IMR-90 (cell line): ENCODE measurements around the gene PSPN. TPM values are rescaled to one million over a fixed set of nuclear protein-coding genes. Genes with fewer than 3 reads are reported as not detected.

Experiments used
- ATAC-seq: fragments of 200-7000 bp; cut with Tn5 transposase; 2 replicates; pipeline ENCODE4 v1.9.1; 2020; ENCODE audit warnings: low read depth, mild to moderate bottlenecking, moderate library complexity
- BruUV-seq: library from RNA; stranded (reverse); fragments of 400-500 nt; replicated peaks from 2 replicates; lab custom pipeline; 2021; lab: Mats Ljungman, UMichigan
- CTCF ChIA-PET: fragments of 300-600 bp; formaldehyde crosslinking; extraction: SDS; loops from one replicate; lab custom pipeline; 2021; ENCODE audit warnings: antibody characterized with exemption; lab: Yijun Ruan, JAX
- POLR2A ChIA-PET: fragments of 300-600 bp; sonication (Branson Sonifier 250); formaldehyde crosslinking; loops from one replicate; lab custom pipeline; 2022; ENCODE audit warnings: antibody characterized with exemption; ENCODE audit not compliant: unreplicated experiment; lab: Charles Lee
- DNase-seq: peaks from one replicate; pipeline ENCODE4 v3.0.0; 2013
- H2AFZ ChIP-seq: replicated peaks from 2 replicates; pipeline ENCODE3; 2013; ENCODE audit warnings: low read length, mild to moderate bottlenecking; ENCODE audit not compliant: poor library complexity
- H2AK5ac ChIP-seq: 2 replicates; pipeline ENCODE4 v1.6.1; 2013; ENCODE audit warnings: low read depth, low read length, inconsistent platforms
- H2AK9ac ChIP-seq: replicated peaks from 2 replicates; pipeline ENCODE3; 2013; ENCODE audit warnings: mild to moderate bottlenecking, low read depth, low read length, moderate library complexity; ENCODE audit not compliant: poor library complexity
- H2BK120ac ChIP-seq: 2 replicates; pipeline ENCODE4 v1.6.1; 2013; ENCODE audit warnings: low read depth, low read length, inconsistent platforms
- H2BK15ac ChIP-seq: 3 replicates; pipeline ENCODE4 v1.6.1; 2013; ENCODE audit warnings: low read depth, low read length, inconsistent platforms
- H2BK20ac ChIP-seq: 2 replicates; pipeline ENCODE4 v1.6.1; 2013; ENCODE audit warnings: low read depth, mild to moderate bottlenecking, inconsistent platforms, low read length, moderate library complexity
- H2BK5ac ChIP-seq: 2 replicates; pipeline ENCODE4 v1.6.1; 2013; ENCODE audit warnings: mild to moderate bottlenecking, low read depth, low read length, inconsistent platforms; ENCODE audit not compliant: poor library complexity, severe bottlenecking
- H3K14ac ChIP-seq: replicated peaks from 2 replicates; pipeline ENCODE4 v1.6.1; 2013; ENCODE audit warnings: low read depth, low read length, inconsistent platforms
- H3K18ac ChIP-seq: 2 replicates; pipeline ENCODE4 v1.6.1; 2013; ENCODE audit warnings: low read depth, low read length, control low read depth
- H3K23ac ChIP-seq: 2 replicates; pipeline ENCODE4 v1.6.1; 2013; ENCODE audit warnings: low read depth, low read length, inconsistent platforms
- H3K27ac ChIP-seq: 2 replicates; pipeline ENCODE4 v1.5.1; 2013; ENCODE audit warnings: mild to moderate bottlenecking, control low read depth, low read length; ENCODE audit not compliant: insufficient read depth
- H3K27me3 ChIP-seq: 2 replicates; pipeline ENCODE4 v1.6.1; 2013; ENCODE audit warnings: low read length; ENCODE audit not compliant: control insufficient read depth, insufficient read depth
- H3K36me3 ChIP-seq: 2 replicates; pipeline ENCODE4 v1.6.1; 2013; ENCODE audit warnings: low read length, mixed read lengths; ENCODE audit not compliant: control insufficient read depth, insufficient read depth
- H3K4ac ChIP-seq: 2 replicates; pipeline ENCODE4 v1.6.1; 2013; ENCODE audit warnings: low read depth, low read length, inconsistent platforms
- H3K4me1 ChIP-seq: 2 replicates; pipeline ENCODE4 v1.6.1; 2013; ENCODE audit warnings: low read length, mixed read lengths; ENCODE audit not compliant: control insufficient read depth, insufficient read depth
- H3K4me2 ChIP-seq: 2 replicates; pipeline ENCODE4 v1.6.1; 2013; ENCODE audit warnings: low read depth, mild to moderate bottlenecking, control low read depth, low read length, moderate library complexity
- H3K4me3 ChIP-seq: 2 replicates; pipeline ENCODE4 v1.5.1; 2013; ENCODE audit warnings: low read depth, mild to moderate bottlenecking, control low read depth, low read length, moderate library complexity; ENCODE audit not compliant: insufficient read depth
- H3K56ac ChIP-seq: 2 replicates; pipeline ENCODE4 v1.6.1; 2013; ENCODE audit warnings: low read length, inconsistent platforms; ENCODE audit not compliant: insufficient read depth; ENCODE audit errors: extremely low read depth
- H3K79me1 ChIP-seq, 2 experiments: 2 replicates each; pipeline ENCODE4 v1.6.1; 2013; ENCODE audit warnings: low read length in 2 of 2, inconsistent platforms in 1 of 2, low read depth in 1 of 2
- H3K9ac ChIP-seq: 2 replicates; pipeline ENCODE4 v1.6.1; 2013; ENCODE audit warnings: low read depth, low read length, control low read depth
- H3K9me1 ChIP-seq: 2 replicates; pipeline ENCODE4 v1.6.1; 2013; ENCODE audit warnings: low read length, inconsistent platforms; ENCODE audit not compliant: insufficient read depth
- H3K9me3 ChIP-seq: 2 replicates; pipeline ENCODE4 v1.6.1; 2013; ENCODE audit warnings: low read length; ENCODE audit not compliant: control insufficient read depth, insufficient read depth
- H4K20me1 ChIP-seq: 2 replicates; pipeline ENCODE4 v1.6.1; 2013; ENCODE audit warnings: low read length, inconsistent platforms; ENCODE audit not compliant: insufficient read depth
- H4K5ac ChIP-seq: 2 replicates; pipeline ENCODE4 v1.6.1; 2013; ENCODE audit warnings: mild to moderate bottlenecking, low read depth, low read length, control low read depth
- H4K8ac ChIP-seq, 2 experiments: 2 replicates each; pipeline ENCODE4 v1.6.1; 2013; ENCODE audit warnings: low read depth in 2 of 2, low read length in 2 of 2, control low read depth in 1 of 2, inconsistent platforms in 1 of 2
- H4K91ac ChIP-seq: 2 replicates; pipeline ENCODE4 v1.6.1; 2013; ENCODE audit warnings: low read depth, low read length, inconsistent platforms; ENCODE audit not compliant: insufficient read depth
- BHLHE40 ChIP-seq: fragments of 150-350 bp; IDR thresholded peaks from 2 replicates; pipeline ENCODE4 v1.6.1; 2016; ENCODE audit warnings: mild to moderate bottlenecking, low read depth, low read length
- CEBPB ChIP-seq: IDR thresholded peaks from 2 replicates; pipeline ENCODE4 v1.6.1; 2012; ENCODE audit warnings: low read depth, low read length, improper control_type of control experiment
- CHD1 ChIP-seq: IDR thresholded peaks from 2 replicates; pipeline ENCODE4 v1.6.1; 2012; ENCODE audit warnings: low read depth, low read length, improper control_type of control experiment
- CTCF ChIP-seq: conservative IDR thresholded peaks from 2 replicates; pipeline ENCODE4 v1.5.1; 2012; ENCODE audit warnings: mild to moderate bottlenecking, low read depth, low read length, improper control_type of control experiment
- FOS ChIP-seq: fragments of 150-350 bp; IDR thresholded peaks from 2 replicates; pipeline ENCODE4 v1.6.1; 2016; ENCODE audit warnings: low read depth, low read length
- MAFK ChIP-seq: IDR thresholded peaks from 2 replicates; pipeline ENCODE4 v1.6.1; 2012; ENCODE audit warnings: low read depth, low read length, improper control_type of control experiment
- MAZ ChIP-seq: IDR thresholded peaks from 2 replicates; pipeline ENCODE4 v1.6.1; 2012; ENCODE audit warnings: low read depth, mild to moderate bottlenecking, low read length, improper control_type of control experiment, moderate library complexity, borderline replicate concordance
- MXI1 ChIP-seq: IDR thresholded peaks from 2 replicates; pipeline ENCODE4 v1.6.1; 2012; ENCODE audit warnings: low read depth, mild to moderate bottlenecking, low read length, moderate library complexity, borderline replicate concordance
- NFE2L2 ChIP-seq: fragments of 150-350 bp; IDR thresholded peaks from 2 replicates; pipeline ENCODE4 v1.6.1; 2016; ENCODE audit warnings: low read depth, mild to moderate bottlenecking, low read length
- POLR2A ChIP-seq: IDR thresholded peaks from 2 replicates; pipeline ENCODE4 v1.6.1; 2012; ENCODE audit warnings: mild to moderate bottlenecking, low read depth, low read length
- RAD21 ChIP-seq: IDR thresholded peaks from 2 replicates; pipeline ENCODE4 v1.6.1; 2012; ENCODE audit warnings: low read length, improper control_type of control experiment
- RCOR1 ChIP-seq: IDR thresholded peaks from 2 replicates; pipeline ENCODE4 v1.6.1; 2012; ENCODE audit warnings: mild to moderate bottlenecking, low read length, improper control_type of control experiment; ENCODE audit not compliant: insufficient replicate concordance
- RFX5 ChIP-seq: IDR thresholded peaks from 2 replicates; pipeline ENCODE4 v1.8.0; 2012; ENCODE audit warnings: low read depth, mild to moderate bottlenecking, low read length, moderate library complexity
- SMC3 ChIP-seq: fragments of 150-350 bp; IDR thresholded peaks from 2 replicates; pipeline ENCODE4 v1.6.1; 2016; ENCODE audit warnings: low read depth, mild to moderate bottlenecking, antibody characterized with exemption, low read length, moderate library complexity
- USF2 ChIP-seq: fragments of 150-350 bp; IDR thresholded peaks from 2 replicates; pipeline ENCODE4 v1.6.1; 2017; ENCODE audit warnings: mild to moderate bottlenecking, antibody characterized with exemption, low read length, low read depth
- WGBS, 2 experiments: methylation state at CpG; one replicate each; pipeline versions ENCODE4 v1.1.5 to v1.1.7; 2013; ENCODE audit warnings: missing lambda C conversion rate in 2 of 2; ENCODE audit not compliant: insufficient read length in 1 of 2; ENCODE audit errors: extremely low coverage in 2 of 2; 5-methylcytosine and 5-hydroxymethylcytosine counted together
- dilution Hi-C: fragments of 300-500 bp; cut with HindIII; formaldehyde crosslinking; loops from one replicate; pipeline ENCODE4 v1.14.3; 2018; ENCODE audit warnings: low sequenced_read_pairs; ENCODE audit not compliant: unreplicated experiment
- in situ Hi-C: fragments of 300-500 bp; cut with MboI; formaldehyde crosslinking; loops from 3 replicates; pipeline ENCODE4 v1.14.3; 2019; ENCODE audit warnings: low sequenced_read_pairs, inconsistent platforms, mixed read lengths
- intact Hi-C: fragments of 100-400 bp; cut with micrococcal nuclease; formaldehyde crosslinking; loops from 2 replicates; pipeline ENCODE4 v1.10.0; 2022
- polyA plus RNA-seq, 3 experiments: library from polyadenylated mRNA; depleted of rRNA; stranded (reverse); fragments of >200 nt; gene quantifications; 2 replicates each; pipeline ENCODE4 v1.2.3, GENCODE V29; 2012; ENCODE audit warnings: low replicate concordance in 1 of 3
- total RNA-seq: library from RNA; depleted of rRNA; stranded (reverse); fragments of >200 nt; gene quantifications from 2 replicates; pipeline ENCODE4 v1.2.3, GENCODE V29; 2012

PSPN gene
- total and polyA plus RNA-seq, 2 of the 4 experiments (the other 2 are of a cell fraction): 0.34 to 0.54 TPM

- intact Hi-C loops: loop anchor here (10.0 kb wide), 1 partner anchor 369 kb away; no protein-coding TSS in a partner anchor
- DNase-seq: no peak
- no peak overlapping the region for H2BK120ac ChIP-seq
- no peak overlapping the region for H2BK5ac ChIP-seq
- CTCF ChIA-PET: no interaction called here
- no peak overlapping the region for H3K9ac ChIP-seq
- no peak overlapping the region for H3K18ac ChIP-seq
- H3K14ac ChIP-seq: no peak overlapping the region
- no peak overlapping the region for H2AK5ac ChIP-seq
- H2AK9ac ChIP-seq: peak overlapping the region; percentile 5
- H3K4ac ChIP-seq: no peak overlapping the region
- no peaks in the 10 kb centered on the region for H3K4me1 ChIP-seq
- H4K91ac ChIP-seq: no peak overlapping the region
- H4K20me1 ChIP-seq: peaks cover 18% of the 10 kb centered on the region
- no peak overlapping the region for H2BK15ac ChIP-seq
- H3K27me3 ChIP-seq: no peaks in the 10 kb centered on the region
- no peaks in the 10 kb centered on the region for H3K9me3 ChIP-seq
- no peak overlapping the region for H3K23ac ChIP-seq
- no peak overlapping the region for H3K4me2 ChIP-seq
- H4K8ac ChIP-seq: no peak overlapping the region
- H3K79me1 ChIP-seq: peaks cover 0 to 14% of the 10 kb centered on the region in 2 experiments; a peak in 2 of 4 replicates
- in situ Hi-C loops: no loop called here
- no peak overlapping the region for H2BK20ac ChIP-seq
- H2AFZ ChIP-seq: no peak overlapping the region
- ATAC-seq: no peak
- BruUV-seq: TSS peak; percentile 74
- H3K56ac ChIP-seq: no peak overlapping the region
- H3K9me1 ChIP-seq: no peaks in the 10 kb centered on the region; the same call in 1 of the 2 replicates
- dilution Hi-C loops: no loop called here
- peaks cover 55% of the 10 kb centered on the region for H3K36me3 ChIP-seq
- H3K27ac ChIP-seq: no peak overlapping the region
- WGBS, 2 experiments: 86% methylated on average over 5 of the region's 42 CpGs; no CpG with 5 or more reads in 1 of the 2 experiments
- H3K4me3 ChIP-seq: no peak overlapping the region
- POLR2A ChIA-PET: no interaction called here
- H4K5ac ChIP-seq: no peak overlapping the region
- TF ChIP-seq SMC3 (no peak), CTCF (no peak), RCOR1 (no peak), RAD21 (no peak), POLR2A (no peak), BHLHE40 (no peak), CEBPB (no peak), MXI1 (no peak), FOS (no peak), MAZ (no peak), USF2 (no peak), RFX5 (no peak), NFE2L2 (no peak), CHD1 (no peak), MAFK (no peak)
Measured at GRCh38 chr19:6413721-6414643, 38.2 kb upstream of the PSPN start.
